Transverse colon (tissue), 4 donors: Measurements from ENCODE around the gene ZNF581. TPM values are rescaled to one million over a fixed set of nuclear protein-coding genes. Genes with fewer than 3 reads are reported as not detected.
A peak's percentile ranks its signal among the peaks of the same experiment; 100 is the strongest.

Experiments used
- DNase-seq: peaks from one replicate; pipeline ENCODE4 v3.0.0-alpha.2; 2019
- H3K27ac ChIP-seq, 4 donors: fragments of 200-600 bp; sonication (generic); 2 replicates each; pipeline ENCODE4 v1.5.1; 2016 to 2018; ENCODE audit warnings: inconsistent platforms in 4 of 4
- H3K27me3 ChIP-seq: fragments of 200-600 bp; sonication (generic); 2 replicates; pipeline ENCODE4 v1.5.1; 2017; ENCODE audit warnings: inconsistent platforms
- H3K36me3 ChIP-seq, 4 donors: fragments of 200-600 bp; sonication (generic); 2 replicates each; pipeline ENCODE4 v1.5.1; 2017 to 2019; ENCODE audit warnings: inconsistent platforms in 4 of 4
- H3K4me1 ChIP-seq, 4 donors: fragments of 200-600 bp; sonication (generic); 2 replicates each; pipeline ENCODE4 v1.5.1; 2017 to 2020; ENCODE audit warnings: inconsistent platforms in 4 of 4
- H3K4me3 ChIP-seq, 4 donors: fragments of 200-600 bp; sonication (generic); 1 replicate in 1 of 4; 2 replicates in 3 of 4; pipeline versions ENCODE4 v1.5.1 to v1.6.1; 2017 to 2019; ENCODE audit warnings: inconsistent platforms in 4 of 4
- H3K9me3 ChIP-seq, 2 donors: fragments of 200-600 bp; sonication (generic); 2 replicates each; pipeline ENCODE4 v1.5.1; 2017 to 2019; ENCODE audit warnings: inconsistent platforms in 2 of 2
- CTCF ChIP-seq, 5 experiments: fragments of 200-600 bp in 3 of 5; fragments of 450-650 bp in 2 of 5; sonication (generic) in 3 of 5; IDR thresholded peaks; 1 replicate in 2 of 5; 2 replicates in 3 of 5; pipeline ENCODE4 v1.5.1; 2016 to 2017; ENCODE audit warnings: antibody characterized with exemption in 5 of 5, inconsistent platforms in 3 of 5, mild to moderate bottlenecking in 2 of 5, moderate library complexity in 1 of 5
- EP300 ChIP-seq: sonication (generic); formaldehyde crosslinking; IDR thresholded peaks from one replicate; pipeline ENCODE4 v1.6.1; 2017; ENCODE audit warnings: antibody characterized with exemption, low read depth
- POLR2A ChIP-seq: fragments of 450-650 bp; IDR thresholded peaks from one replicate; pipeline ENCODE4 v1.6.1; 2016; ENCODE audit warnings: antibody characterized with exemption, mild to moderate bottlenecking, moderate library complexity
- POLR2AphosphoS5 ChIP-seq, 3 donors: sonication (generic); formaldehyde crosslinking; IDR thresholded peaks; one replicate each; pipeline ENCODE4 v1.6.1; 2016; ENCODE audit warnings: antibody characterized with exemption in 3 of 3
- WGBS, 2 donors: methylation state at CpG; one replicate each; pipeline ENCODE4 v1.1.5; 2018; ENCODE audit warnings: low coverage in 1 of 2; 5-methylcytosine and 5-hydroxymethylcytosine counted together
- in situ Hi-C, 4 donors: fragments of 200-750 bp; cut with MboI; loops; one replicate each; pipeline versions ENCODE4 v1.15.0 to v1.15.1; 2017; ENCODE audit warnings: low sequenced_read_pairs in 3 of 4, low pct_ligation_motif_present in 1 of 4, low pct_unique_long_range_greater_than_20kb in 1 of 4
- intact Hi-C: fragments of 100-400 bp; cut with DNase I; formaldehyde crosslinking; loops from one replicate; pipeline ENCODE4 v1.15.1; 2023; ENCODE audit warnings: low total_unique reads
- total RNA-seq, 4 donors: library from RNA; depleted of rRNA; stranded (reverse); fragments of >200 nt; gene quantifications; one replicate each; pipeline ENCODE4 v1.1.0, GENCODE V29; 2016

Gene ZNF581
- total RNA-seq, 4 donors from 2014 or later: 4.1 to 19.7 (median 10.0) TPM

- peak overlapping the region; percentile 93 to 98 (median 95) for H3K27ac ChIP-seq
- no peaks in the 10 kb centered on the region for H3K9me3 ChIP-seq
- peak overlapping the region in 3 of 4 donors; percentile 89 to 99 (median 92) for H3K4me3 ChIP-seq
- peak; percentile 73 for DNase-seq
- no peaks in the 10 kb centered on the region for H3K27me3 ChIP-seq
- H3K4me1 ChIP-seq: peaks cover 25 to 72% (median 53%) of the 10 kb centered on the region in 4 donors
- no peaks in the 10 kb centered on the region for H3K36me3 ChIP-seq
- in situ Hi-C loops (no loop called here), intact Hi-C loops (no loop called here)
- WGBS, 2 donors: 40 to 48% methylated on average over 2 to 38 of the region's 38 CpGs
- TF ChIP-seq CTCF (IDR thresholded peaks at IDR 0.05) (peak; percentile 25 to 41 (median 30)), POLR2A (no peak), EP300 (no peak), POLR2AphosphoS5 (IDR thresholded peaks at IDR 0.05) (peak in 2 of 3 donors; percentile 19 to 26)
These were observed 3.3 kb upstream of the ZNF581 start for GRCh38 chr19:55640043-55640576.

GRCh38 chr19:55640577-55641425 is 2.6 kb upstream of the ZNF581 start, which contains the start of gene ZNF580:
Gene ZNF580 (plus strand): TSS chr19:55641002. CDS start chr19:55642509, 1,507 bp downstream.
- intact Hi-C loops (no loop called here), in situ Hi-C loops (no loop called here)
- H3K27ac ChIP-seq: peak within 1 kb of the TSS; percentile 93 to 98 (median 95)
- peak within 1 kb of the TSS; percentile 89 to 99 (median 92) for H3K4me3 ChIP-seq
- peak in 1 of 3 donors; percentile 41 for TF ChIP-seq POLR2AphosphoS5 (IDR thresholded peaks at IDR 0.05)
- TF ChIP-seq EP300: no peak
- TF ChIP-seq POLR2A: peak; percentile 23
- H3K36me3 ChIP-seq: no peaks in the 10 kb centered on the region
- peak; percentile 68 for DNase-seq
- peaks cover 24 to 68% (median 47%) of the 10 kb centered on the region in 4 donors for H3K4me1 ChIP-seq
- 0 to 1% methylated on average over 1 to 38 of the region's 89 CpGs for WGBS, 2 donors
- H3K9me3 ChIP-seq: no peaks in the 10 kb centered on the region
- no peaks in the 10 kb centered on the region for H3K27me3 ChIP-seq

GRCh38 chr19:55641426-55642152 is 1.9 kb upstream of the ZNF581 start:
- Histone ChIP-seq H3K4me3 (peak overlapping the region; percentile 89 to 99 (median 92)), H3K4me1 (peaks cover 16 to 60% (median 39%) of the 10 kb centered on the region in 4 donors), H3K36me3 (no peaks in the 10 kb centered on the region), H3K27ac (peak overlapping the region; percentile 93 to 98 (median 95)), H3K9me3 (no peaks in the 10 kb centered on the region), H3K27me3 (no peaks in the 10 kb centered on the region)
- in situ Hi-C loops (no loop called here), intact Hi-C loops (loop anchor here (2.0 kb wide), 1 partner anchor 61 kb away; the partner anchor contains the start of gene ZNF579)
- 0 to 2% methylated on average over 15 to 25 of the region's 25 CpGs for WGBS, 2 donors
- TF ChIP-seq POLR2A (peak; percentile 15), CTCF (IDR thresholded peaks at IDR 0.05) (no peak)
- DNase-seq: no peak

GRCh38 chr19:55642153-55643002 is 1.1 kb upstream of the ZNF581 start:
- in situ Hi-C loops: no loop called here
- peak overlapping the region; percentile 89 to 99 (median 92) for H3K4me3 ChIP-seq
- 0 to 3% methylated on average over 4 to 39 of the region's 65 CpGs for WGBS, 2 donors
- DNase-seq: peak; percentile 51
- no peaks in the 10 kb centered on the region for H3K36me3 ChIP-seq
- peak overlapping the region; percentile 93 to 98 (median 95) for H3K27ac ChIP-seq
- intact Hi-C loops: loop anchor here (2.0 kb wide), 1 partner anchor 62 kb away; the partner anchor contains the start of gene ZNF579
- TF ChIP-seq POLR2AphosphoS5 (IDR thresholded peaks at IDR 0.05) (peak in 2 of 3 donors; percentile 27 to 36), EP300 (no peak)
- no peaks in the 10 kb centered on the region for H3K27me3 ChIP-seq
- peaks cover 20 to 59% (median 40%) of the 10 kb centered on the region in 4 donors for H3K4me1 ChIP-seq
- H3K9me3 ChIP-seq: no peaks in the 10 kb centered on the region
